ENCODE data around the gene GNG12. TPM values are rescaled to one million over a fixed set of nuclear protein-coding genes. Genes with fewer than 3 reads are reported as not detected.
A peak's percentile ranks its signal among the peaks of the same experiment; 100 is the strongest.

GNG12 gene
- total RNA-seq, 1 donor from 2014 or later = 73.2 TPM

DNA sequence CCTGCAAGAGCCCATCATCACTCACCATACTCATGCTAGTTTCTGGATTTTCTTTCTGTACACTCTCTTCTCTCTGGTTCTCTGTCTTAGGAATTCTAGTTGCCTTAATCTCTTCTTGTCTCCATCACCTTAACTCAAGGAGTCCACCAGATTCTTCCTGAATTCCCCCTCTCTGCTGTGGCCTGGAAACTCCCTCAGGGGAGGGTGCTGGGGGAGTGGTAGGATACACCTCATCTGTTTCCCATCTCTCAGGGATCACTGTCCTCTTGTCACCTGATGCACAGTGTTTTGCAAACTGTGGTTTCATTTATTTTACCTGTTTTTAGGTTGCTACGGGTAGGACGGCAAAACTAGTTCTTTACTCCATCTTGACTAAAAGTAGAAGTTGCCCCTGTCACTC, 6.6 kb upstream of the GNG12 start:
- ATAC-seq = no peak

DNA sequence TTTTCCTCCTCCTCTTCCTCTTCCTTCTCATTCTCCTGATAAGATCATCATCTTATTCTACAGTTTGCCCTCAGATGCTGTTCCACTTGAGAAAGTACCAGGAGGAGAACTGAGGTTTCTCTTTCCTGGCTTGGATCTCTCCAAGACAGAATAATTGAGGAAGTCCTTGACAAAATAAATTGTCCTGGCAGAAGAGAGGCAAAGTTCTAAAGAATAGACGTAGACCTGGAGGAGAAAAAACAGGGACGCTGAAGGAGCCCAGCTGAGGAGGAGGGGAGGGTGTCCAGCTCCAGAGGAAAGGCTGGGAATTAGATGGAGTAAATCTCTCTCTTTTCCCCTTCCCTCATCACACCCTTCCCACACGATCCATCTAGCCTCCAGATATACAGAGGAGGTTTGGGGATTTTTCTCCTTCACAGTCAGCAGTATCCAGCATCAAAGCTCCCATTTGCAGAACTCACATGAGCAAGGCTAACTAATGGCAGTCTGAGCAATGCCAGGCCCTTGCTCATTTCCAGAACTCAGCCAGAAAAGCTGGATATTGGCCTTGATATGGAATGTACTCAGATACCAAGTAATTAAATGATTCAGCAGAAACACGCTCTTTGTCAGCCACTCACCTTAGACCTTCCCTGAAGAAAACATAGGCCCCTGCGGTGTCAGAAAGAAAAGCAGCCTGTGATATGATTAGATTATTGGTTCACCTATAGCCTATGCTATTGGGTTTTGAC, 5.1 kb upstream of the GNG12 start:
- peak; percentile 21 for ATAC-seq

DNA sequence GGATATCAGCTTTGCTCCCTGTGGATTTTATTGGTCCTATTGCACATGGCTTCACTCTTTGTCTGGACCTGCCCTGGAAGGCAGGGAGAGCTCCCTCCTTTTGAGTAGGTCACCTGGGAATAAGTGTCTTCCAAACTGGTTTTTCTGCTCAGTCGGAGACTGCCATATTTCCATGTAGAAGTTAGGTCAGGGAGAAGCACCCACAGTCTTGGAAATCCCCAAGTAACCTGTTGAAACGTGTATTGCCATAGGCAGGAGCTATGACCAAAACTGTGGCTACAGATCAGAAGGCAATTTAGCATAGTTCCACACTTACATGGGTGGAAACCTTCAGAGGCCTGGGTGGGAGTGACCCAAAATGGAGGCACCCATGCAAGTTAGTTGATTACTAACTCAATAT, 3.5 kb upstream of the GNG12 start:
- ATAC-seq = peak; percentile 81

DNA sequence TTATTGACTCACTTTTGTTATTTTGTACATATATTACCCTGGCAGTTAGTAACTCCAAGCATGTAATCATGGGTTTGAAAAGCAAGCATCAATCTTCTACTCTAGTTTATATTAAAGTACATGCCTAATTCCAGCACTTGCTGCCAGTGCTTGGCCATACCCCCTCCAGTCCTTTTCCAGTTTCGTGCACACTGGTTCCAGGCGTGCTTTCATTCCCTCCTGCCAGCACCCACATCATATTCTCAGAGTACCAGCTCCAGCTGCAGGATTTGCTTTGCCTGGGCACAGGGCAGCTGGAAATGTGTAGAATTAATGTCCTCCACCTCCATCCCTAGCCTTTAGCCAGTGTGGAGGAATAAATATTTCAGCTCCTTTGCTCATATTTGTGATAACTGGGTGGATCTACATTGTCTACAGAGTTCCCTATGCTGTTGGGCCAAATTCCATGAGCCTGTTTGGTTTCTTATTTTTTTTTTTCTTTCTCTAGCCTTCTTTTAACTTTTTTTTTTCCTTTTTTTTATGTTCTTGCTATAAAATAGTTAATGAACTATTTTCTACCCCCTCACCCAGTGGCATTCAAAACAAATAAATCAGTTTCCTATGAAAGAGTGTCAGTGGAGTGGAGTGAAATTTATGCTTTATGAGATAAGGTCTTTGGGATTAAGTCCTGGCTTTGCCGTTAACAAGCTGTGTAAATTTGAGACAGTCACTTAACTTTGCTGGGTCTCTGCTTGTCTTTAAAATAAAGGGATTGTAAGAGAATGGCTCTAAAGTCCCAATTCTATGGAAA, 2.6 kb upstream of the GNG12 start:
- no peak for ATAC-seq

DNA sequence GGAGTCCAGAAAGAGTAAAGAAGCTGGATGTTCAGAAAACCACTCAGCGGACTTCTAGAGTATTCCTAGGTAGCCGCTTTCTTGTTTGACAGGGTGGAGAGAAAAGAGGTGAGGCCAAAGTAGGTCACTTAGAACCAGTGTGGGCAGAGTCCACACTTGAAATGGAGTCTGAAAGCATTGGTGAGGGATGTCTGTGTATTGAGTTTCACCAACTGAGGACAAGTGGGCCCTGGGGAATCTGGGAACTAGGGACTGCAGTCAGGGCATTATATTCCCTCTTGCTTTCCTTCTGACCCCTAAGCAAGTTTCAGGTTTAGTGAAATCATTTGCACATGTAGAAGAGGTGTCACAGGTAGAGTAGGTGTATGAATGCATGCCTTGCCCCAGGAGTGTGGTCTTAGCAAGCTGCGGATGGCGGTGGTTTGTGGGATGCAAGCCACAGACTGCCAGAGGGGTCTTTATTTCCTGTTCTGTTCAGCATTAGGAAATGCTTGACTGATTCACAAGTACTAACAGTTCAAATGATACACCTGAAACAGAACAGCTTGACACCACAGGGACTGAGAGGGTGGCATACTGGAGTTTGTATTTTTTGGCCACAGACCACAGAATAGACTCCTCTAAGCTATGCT, 1.1 kb upstream of the GNG12 start:
- no peak for ATAC-seq

DNA sequence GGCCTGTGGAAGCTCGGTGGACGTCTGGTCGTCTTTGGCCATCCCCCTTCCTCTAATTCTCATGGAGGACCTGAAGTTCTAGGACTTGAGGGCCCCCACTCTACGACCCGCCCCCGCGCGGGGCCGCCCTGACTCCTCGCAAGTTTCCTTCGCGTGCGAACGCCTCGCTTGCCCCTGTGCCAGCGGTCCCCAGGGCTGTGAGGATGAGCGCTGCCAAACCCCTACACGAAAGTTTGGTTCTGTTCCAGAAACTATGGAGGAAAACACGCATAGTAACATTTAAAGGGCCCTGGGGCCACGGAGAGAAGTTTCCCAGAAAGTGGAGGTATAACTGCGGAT, 304 bp upstream of the GNG12 start:
- ATAC-seq = peak; percentile 3

DNA sequence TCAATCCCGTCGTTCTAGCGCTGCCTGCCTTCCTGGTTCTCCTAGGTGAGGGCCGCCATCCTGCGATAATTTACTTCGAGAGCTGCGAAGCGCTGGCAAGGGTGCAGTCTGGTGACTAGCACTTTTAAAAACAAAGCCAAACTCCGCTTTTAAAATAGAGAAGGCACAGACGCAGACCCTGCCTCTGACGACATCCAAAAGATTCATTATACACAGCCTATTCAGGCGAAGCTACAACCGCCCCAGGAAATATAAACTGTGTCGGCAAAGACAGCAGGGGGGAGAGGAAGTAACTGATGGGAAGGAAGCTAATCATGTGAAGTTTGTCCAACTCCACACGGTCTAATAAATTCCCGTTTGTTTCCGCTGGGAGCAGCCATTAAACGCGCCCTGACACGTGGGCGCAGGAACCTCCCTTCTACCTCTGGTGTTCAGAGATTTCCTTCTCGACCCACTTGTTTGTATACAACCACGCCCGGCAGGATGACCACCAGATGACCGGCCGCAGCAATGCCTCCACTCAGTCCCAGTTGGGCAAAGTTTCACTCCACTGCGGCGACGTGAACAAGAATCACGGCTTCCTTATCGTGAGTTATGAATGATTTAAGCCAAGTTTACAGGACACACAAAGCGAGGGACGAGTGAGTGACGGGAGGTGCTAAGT, 1.3 kb downstream of the GNG12 start:
- ATAC-seq = peak; percentile 49

DNA sequence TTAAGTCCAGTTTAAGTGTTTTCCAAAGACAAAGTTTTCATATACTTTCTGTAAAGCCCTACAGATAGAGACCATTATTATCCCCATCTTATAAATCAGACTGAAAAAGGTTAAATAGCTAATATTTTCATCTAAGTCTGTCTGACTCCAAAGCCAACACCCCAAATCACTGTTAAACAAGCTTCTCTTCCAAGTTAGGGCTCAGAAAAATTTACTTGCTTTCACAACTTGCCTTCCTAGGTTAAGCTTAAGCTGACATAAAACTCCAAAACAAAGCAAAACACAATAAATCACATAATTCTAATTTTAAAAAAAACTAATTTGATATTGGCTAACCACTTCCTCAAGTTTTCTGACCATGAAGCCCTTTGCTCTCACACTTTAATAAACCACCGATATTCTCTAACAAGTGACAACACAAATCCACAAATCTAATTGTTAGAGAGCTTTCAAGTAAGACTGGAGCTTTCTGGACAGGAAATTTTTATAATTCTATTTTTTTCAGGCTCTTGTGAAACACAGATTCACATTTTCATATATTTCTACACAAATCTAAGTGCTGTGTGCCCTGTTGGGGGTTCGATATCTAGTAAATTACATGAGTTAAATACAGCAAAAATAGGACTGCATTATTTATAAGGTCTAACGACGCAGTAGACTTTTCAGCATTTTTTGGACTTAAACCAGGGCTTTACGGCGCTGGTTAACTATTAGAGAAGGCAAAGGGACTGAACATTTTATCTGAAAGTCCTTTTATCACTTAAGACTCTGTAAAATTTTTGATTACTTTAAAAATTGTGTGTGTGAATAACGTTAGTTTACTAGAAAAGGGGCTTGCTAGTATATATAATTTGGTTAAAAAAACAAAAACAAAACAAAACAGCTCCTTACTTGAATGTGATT, 2.1 kb downstream of the GNG12 start:
- ATAC-seq = no peak

DNA sequence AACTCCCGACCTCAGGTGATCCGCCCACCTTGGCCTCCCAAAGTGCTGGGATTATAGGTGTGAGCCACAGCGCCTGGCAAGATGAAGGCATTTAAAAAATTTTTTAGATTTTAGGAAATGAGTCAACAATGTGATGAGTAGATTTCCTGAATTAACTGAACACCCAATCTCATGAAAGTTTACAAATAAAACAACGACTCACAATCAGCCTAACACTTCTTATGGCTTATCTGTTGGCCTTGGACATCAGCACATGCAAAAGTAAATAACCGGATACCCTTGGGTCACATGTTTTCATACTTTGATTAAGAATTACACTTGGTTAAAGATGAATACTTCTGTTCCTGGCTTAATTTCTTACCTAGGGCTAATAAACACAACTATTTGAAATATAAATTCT, 3.0 kb downstream of the GNG12 start:
- ATAC-seq = no peak

DNA sequence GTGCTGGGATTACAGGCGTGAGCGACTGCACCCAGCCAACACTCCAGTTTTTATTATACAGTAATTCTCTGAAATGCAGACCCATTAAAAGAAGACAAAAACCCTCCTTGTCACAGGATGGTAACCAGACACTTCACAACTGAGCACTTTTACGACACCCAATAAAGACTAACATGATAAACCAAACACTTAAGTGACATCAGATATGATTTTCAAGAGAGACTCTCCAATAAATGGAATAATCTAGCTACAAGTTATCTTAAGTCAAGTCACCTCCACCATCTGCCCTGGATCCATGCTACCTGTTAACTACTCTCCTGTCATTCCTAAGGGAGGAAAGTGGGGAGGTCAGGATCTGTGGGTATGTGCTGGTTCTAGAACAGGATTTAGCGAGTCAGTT, 5.6 kb downstream of the GNG12 start:
- no peak for ATAC-seq

DNA sequence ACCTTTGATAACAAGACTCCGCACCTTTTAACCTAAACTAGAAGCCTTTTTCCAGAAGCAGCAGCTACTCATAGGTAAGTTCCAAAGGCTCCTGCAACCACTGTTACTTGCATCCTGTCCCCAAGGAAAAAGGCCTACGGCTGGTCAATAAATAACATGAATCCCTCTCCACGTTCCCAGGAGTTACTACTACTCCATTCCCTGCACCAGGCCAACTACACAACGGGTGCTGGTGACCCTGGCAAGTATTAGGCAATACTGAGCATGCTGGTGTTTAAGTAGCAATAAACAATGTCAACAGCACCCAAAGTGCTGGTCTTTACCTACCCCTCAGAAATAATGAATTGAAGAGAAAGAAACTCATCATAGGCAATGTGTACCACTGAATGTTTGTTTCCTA, 7.7 kb downstream of the GNG12 start:
- ATAC-seq = no peak

DNA sequence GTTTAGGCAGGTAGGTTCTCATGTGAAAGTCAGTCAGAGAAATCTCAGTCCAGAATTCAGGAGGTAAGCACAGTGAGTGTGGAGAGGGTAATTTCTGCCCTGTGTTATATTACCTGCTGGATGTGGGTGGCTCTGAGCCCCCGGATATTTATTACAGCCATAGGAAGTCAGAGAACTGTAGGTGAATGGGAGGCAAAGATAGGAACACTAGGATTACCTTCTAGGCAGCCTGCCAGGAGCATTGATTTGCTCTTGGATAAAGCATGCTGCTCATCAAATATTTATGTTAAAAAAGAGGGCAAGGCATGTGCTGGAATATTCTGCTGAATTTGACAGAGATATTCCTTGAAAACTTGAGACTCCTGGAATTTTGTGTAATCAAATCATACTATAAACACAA, 8.5 kb downstream of the GNG12 start:
- no peak for ATAC-seq

DNA sequence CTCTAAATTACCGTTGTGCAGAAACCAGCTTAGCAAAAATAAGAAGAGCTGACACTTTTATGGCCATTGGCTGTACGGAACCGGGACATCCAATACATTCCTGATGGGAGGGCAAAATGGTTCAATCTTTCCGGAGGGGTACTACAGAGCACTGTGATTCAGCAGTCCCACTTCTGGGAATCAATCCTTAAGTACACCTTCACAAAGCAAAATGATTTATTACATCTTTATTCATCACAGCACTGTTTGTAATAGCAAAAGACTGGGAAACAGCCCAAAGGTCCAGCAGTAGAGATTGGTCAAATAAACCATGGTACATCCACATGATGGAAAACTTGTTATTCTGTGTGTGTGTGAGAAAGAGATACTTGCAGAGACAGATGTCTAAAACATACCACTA, 9.7 kb downstream of the GNG12 start:
- ATAC-seq = no peak

DNA sequence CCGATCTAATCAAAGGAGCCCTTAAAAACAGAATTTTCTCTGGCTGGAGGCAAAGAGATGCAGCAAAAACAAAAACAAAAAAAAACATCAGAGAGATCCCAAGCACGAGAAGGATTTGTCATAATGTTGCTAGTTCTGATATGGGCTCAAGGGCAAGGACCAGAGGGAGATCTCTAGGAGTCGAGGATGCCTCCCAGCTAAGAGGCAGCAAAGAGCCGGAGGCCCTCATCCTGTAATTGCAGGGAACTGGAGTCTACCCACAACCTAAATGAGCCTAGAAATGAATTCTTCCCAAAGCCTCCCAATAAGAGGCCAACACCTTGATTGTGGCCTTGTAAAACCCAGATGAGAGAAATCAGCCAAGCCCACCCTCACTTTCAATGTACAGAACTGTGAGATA, 12.0 kb downstream of the GNG12 start:
- ATAC-seq = no peak

DNA sequence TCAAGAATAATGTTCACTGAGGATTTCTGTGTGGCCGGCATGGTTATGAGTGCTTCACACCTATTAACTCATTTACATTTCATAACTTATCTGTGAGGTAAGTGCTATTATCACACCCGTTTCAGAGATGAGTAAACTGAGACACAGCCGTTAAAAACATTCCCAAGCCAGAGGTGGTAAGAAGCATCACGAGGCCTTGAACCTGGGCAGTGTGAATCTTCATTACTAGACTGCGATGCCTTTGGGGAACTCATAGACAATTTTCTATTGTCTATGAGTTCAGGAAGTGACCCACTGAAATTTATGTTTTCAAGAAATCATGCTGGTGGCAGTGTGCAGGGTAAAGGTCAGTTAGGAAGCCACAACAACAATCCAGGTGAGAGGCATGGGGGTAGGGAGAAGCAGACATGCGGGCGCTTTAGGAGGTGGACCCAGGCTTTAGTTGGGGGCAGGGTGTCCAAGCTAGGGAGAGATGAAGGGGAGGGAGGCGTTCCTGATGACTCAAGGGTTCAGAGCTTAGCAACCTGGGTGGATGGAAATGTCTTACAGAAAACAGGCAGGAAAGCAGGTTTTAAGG, 14.5 kb downstream of the GNG12 start:
- ATAC-seq = no peak

DNA sequence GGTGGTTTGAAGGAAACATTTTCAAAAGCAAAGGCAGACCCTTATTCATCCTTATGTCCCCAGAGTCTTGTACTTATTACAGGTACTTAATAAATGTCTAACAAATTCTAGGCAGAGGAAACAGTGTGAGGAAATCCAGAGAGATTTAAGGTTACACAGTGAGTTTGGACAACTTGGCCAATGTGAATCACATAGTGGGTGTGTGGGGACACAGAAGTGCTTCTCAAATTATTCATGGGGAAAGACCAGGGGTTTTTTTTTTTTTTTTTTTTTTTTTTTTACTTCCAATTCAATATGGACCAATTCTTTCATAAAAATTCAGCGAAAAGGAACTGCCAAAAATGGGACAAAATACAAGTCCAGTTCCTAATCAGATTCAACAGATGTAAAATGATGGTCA, 15.1 kb downstream of the GNG12 start:
- no peak for ATAC-seq

DNA sequence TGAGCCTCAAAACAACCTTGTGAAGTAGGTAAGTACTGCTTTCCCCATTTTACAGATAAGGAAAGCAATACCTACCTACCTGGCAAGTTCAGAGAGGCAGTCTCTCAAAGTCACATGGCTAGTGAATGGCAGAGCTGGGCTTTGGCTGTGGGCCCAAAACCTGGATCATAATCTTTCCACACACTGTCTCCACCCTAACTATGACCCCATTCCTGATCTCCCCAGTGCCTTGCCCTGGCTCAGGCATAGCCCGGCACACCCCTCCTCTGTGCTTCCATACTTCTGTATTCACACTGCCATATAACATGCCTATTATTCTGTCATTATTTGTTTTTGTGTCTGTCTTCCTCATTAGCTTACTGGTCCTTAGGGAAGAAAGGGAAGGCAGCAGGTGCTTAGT, 15.9 kb downstream of the GNG12 start:
- peak; percentile 89 for ATAC-seq

DNA sequence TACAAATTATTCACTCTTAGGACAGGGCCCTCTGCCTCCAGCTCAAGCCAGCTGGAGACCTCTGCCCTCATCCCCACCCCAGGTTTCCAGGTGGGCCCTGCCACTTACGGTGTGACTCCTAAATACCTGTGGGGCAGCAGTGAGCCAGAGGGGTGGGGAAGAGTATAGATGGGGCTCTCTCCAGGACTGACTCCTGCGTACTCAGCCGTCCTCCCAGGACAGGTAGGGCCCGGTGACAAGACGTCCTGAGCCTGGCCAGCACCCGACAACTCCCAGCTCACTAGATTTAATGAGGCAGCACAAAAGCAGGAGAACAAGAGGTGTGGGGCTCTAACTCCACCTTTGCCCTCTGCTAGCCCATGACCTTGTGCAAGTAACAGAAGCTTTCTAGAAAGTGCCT, 16.8 kb downstream of the GNG12 start:
- no peak for ATAC-seq

DNA sequence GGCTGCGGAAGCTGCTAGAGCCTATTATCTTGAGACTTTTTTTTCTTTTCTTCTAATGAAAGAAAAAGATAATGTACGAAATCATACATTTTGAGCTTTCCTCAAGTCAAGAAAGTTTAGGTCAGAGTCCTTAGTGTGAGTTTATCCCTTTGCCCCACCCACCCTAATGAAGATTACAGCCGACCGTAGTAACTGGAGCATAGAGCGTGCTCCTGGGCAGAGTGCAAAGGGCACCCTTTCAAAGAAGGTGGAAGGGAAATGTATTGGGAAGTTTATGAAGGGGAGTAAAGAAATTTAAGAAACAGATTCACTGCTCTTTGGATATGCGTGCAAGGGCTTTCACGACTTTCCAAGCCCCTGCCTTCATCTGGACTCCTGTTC, 17.2 kb downstream of the GNG12 start:
- ATAC-seq = no peak

DNA sequence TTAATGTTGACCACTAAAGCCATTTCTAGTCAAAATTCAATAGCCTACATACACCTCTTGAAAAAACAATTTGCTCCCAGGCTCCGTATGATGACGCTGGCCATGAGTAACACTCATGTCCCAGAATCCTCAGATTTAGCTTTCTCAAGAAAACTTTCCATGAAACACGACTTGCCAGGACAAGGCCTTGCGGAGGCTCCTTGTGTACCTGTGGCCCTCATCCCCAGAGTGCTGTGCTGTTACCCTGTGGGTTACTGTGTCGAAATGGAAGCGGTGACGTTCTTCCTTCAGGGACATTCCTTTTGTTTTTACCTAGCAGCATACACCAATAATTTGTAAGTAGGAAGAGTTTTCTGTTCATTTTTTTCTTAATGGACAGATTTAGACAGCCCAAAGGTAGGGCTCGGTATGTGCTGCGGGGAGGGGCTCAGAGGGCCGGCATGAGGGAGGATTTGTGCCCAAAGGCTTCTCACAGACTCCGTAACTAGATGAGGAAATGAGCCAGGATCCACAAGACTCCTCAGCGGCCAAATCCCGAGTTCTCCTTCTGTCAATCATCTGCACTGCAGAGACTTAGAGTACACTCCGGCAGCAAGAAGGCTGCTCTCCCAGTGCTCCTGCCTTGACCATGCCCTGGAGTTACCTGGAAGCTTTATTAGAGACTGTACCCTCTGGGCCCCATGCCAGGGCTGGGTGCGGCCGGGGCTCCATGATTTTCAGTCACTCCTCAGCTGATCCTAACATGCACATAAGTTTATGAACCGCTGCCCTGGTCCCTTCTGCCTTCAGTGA, 17.8 kb downstream of the GNG12 start:
- peak; percentile 44 for ATAC-seq

DNA sequence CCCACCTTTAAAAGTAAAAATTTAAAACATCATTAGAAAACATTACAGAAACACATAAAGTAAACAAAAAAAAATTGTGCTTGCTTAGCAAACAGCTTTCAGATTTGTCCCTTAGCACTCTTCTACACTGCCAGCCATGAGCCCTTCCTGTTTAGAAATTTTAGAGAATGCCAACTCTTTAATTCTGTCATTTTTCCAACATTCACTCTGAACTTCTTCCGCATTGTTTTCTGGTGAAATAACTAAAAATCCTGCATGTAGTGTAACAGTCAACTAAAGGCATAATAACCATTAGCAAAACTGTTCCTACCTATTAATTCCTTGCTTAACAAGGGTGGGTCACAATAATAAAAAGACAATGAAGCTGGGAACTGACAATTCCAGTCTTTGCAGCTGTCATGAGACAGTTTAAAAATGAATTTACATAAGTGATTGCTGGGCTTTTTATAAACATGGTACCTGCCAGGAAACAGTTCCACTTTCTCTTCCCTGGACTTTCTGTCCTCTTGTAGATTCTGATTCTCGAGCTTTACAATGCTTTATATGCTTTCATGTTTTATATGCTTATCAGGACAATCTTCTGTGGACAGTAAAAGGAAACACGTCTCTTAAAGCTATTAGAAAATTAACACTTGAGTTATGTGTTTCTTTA, 19.0 kb downstream of the GNG12 start:
- ATAC-seq = peak; percentile 47
